Epidermal melanocyte (primary cell): Measurements from ENCODE around the gene COBLL1.

Source experiments
- DNase-seq: peaks from one replicate; pipeline ENCODE4 v3.0.0; 2011; ENCODE audit warnings: low spot score; ENCODE audit not compliant: insufficient read length

COBLL1 gene

DNA sequence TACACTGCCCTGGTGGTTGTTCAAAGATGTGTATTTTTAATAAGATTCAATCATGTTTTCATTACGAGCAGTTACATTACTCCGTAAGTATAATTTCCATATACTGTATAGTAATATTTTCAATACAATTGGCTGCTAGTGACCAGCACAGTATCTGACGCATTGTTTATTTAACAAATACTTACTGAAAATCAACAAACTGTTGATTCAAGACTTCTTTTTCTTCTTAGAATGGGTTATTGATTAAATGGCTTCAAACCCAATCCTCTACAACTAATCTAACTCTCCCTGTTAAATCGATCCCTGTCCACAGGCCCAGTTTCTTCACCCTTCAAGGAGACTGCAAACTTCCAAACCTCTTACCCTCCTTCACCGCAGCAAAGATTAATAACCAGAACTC, 18.5 kb downstream of the COBLL1 start:
- no peak for DNase-seq

DNA sequence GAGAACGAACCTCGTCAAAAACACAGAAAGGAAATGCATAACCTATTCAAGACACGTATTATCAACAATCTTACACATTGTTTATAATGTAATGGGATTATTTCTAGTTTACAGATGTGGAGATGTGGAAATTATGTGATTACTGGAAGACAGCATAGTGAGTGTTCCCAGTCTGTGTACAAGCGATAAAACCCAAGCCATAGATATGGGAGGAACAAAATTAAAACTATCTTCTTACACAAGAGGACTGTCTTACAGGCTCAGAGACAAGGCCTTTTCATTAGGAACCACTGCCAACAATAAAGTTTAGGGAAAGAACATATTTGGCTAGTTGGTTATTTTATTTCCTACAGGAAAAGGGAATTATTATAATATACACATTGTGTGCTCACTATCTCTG, 20.3 kb downstream of the COBLL1 start:
- no peak for DNase-seq

- DNase-seq: no peak
These were observed 23.2 kb downstream of the COBLL1 start for GRCh38 chr2:164818149-164819136.

DNA sequence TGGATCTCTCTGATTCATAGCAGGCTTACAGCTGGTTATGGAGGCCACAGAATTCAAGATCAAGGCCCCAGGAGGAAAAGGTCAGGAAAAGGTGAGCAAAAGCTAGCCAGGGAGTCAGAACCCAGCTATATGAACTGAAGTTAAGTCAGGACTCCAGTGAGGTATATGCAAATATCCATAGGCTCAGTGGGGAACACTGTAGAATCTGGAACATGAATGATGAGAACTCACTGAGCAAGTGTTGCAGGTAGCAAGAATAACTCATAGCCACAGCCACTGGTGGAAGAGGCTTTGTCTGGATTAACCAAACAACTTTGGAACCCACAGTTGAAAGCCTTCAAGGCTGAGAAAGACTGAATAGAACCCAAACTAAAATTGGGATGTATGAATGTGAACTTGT, 24.7 kb downstream of the COBLL1 start:
- DNase-seq: no peak

DNA sequence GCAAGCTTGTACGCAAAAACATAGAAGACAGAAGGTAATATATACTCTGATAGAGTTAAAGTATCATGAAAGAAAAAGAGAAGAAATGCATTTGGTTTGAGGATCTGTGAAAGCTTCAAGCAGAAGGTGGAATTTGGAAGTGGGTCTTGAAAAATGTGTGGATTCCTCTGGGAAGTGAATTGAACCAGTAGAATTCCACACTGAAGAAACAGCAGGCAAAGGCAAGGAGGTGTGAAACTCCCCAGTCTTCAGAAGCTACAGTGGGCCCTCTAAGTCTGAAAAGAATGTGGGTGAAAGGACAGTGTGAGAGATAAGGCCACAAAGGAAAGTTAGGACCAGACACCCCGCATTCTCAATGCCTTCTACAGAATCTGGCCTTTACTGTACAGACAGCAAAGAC, 25.6 kb downstream of the COBLL1 start:
- no peak for DNase-seq

DNA sequence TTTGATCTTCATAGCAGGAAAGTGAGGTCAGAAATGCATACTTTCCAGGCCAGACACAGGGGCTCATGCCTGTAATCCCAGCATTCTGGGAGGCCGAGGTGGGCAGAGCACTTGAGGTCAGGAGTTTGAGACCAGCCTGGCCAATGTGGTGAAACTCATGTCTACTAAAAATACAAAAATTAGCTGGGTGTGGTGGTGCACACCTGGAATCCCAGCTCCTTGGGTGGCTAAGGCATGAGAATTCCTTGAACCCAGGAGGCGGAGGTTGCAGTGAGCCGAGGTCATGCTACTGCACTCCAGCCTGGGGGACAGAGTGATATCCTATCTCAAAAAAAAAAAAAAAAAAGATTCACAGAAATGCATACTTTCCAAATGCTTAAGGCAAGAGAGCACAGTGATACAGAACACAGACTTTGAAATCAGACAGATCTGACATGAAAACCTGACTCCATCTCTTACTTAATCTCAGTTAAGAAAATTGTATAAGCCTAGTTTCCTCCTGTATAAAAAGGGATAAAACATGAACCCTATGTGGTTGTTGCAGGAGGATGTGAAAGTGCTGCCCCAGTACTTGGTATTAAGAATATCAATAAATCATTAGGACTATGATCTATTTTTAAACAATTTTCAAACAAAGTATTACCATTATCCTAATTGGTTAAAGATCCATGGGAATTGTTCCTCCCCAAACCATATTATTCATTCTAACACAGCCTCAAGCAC, 26.4 kb downstream of the COBLL1 start:
- no peak for DNase-seq

- DNase-seq: no peak
These were observed 28.1 kb downstream of the COBLL1 start for GRCh38 chr2:164813535-164813934.

DNA sequence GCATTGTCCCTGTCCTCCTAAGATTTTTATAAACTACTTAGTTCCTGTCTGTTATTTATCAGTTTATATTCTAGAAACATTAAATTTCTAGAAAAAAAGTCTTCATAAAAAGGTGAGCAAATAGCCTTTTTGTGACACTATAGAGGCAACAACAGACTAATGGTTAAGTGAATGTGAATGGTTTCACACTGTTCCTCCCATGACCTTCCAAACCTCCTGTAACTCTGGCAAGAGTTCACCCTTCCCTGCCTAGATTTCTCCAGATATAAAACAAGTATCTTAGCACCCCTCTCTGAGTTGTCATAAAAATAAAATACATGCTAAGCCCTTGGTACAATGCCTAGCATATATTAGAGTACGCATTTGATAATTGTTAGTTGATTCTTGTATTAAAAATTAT, 29.2 kb downstream of the COBLL1 start:
- DNase-seq: no peak

- no peak for DNase-seq
These were observed 29.8 kb downstream of the COBLL1 start for GRCh38 chr2:164811819-164812218.

DNA sequence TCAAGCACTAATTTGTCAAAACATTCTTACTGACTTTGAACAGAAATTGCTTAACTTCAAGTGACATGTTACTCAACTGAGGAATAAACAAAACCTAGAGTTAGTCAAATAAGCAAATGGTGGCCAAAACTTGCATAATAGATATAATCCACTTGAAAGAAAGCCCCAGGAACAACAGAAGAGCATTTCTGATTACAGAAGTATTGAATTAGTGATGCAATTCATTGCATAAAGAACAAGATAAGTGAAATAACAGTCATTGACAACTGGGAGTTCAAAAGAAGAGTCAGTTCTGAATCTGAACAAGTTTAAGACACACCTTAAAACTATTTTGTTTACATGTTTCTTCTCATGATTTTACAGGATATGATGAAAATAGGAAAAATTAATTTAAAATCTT, 30.8 kb downstream of the COBLL1 start:
- DNase-seq: no peak

- peak; percentile 18 for DNase-seq
These were observed 32.8 kb downstream of the COBLL1 start for GRCh38 chr2:164808776-164809175.

DNA sequence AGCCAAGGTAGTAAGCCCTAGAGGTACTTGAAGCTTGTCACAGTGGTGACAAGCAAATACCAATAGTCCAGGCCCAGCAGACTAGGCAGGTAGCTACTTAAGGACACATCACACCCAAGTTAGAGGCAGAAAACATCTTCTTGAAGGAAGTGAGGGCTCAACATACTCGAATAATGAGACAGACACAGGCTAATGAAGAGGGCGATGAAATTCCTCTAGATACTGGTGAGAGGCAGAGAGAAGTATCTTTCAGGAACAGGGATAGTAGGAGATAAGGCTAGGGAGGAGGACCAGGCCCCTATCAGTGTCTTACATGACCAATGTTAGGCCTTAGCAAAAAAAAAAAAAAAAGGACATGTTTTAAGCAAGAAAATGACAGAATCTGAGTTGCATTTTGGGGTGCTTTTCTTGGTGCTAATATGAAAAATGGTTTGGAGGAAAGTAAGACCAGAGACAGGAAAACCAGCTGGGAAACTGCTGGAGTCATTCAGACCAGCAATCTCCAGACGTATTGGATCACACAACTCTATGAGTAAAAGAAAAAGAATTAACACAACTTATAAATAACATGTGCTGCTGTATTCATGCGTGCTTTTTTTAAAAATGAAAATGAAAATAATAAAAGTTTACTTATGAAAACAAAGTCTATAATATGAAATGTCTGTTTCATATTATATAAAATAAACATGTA, 37.7 kb downstream of the COBLL1 start:
- no peak for DNase-seq

GRCh38 chr2:164802095-164802707, 39.4 kb downstream of the COBLL1 start:
- no peak for DNase-seq

DNA sequence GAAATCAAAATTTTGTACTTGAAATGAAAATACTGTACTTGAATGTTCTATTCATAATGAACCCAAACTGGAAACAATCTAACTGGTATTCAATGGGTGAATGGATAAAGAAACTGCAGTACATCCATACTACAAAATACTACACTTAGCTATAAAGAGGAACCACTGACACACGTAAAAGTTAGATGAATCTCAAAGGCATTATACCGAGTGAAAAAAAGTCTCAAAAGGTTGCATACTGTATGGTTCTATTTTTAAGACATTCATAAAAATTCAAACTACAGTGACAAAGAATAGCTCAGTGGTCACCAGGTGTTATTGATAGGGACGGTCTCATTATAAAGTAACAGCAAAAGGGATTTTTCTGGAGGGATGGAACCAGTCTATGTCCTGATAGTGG, 41.1 kb downstream of the COBLL1 start:
- DNase-seq: no peak

GRCh38 chr2:164797627-164798026, 44.0 kb downstream of the COBLL1 start:
- DNase-seq: no peak

DNA sequence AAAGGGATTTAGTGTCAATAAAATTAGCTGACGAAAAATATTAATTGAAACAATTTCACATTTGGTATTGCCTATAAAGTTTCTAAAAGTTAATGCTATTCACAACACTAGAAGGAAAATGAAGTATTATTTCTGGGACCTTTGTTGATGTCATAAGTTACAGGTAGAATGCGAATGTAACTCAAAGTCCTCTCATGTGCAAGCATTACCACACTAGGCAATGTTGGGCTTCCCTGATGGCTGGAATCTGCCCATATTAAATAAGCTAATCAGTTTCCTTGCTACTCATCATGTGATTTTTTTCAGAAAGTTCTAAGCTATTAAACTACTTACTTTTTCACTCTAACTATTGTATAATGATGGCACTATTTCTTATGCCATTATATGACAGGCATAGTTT, 44.6 kb downstream of the COBLL1 start:
- DNase-seq: no peak

DNA sequence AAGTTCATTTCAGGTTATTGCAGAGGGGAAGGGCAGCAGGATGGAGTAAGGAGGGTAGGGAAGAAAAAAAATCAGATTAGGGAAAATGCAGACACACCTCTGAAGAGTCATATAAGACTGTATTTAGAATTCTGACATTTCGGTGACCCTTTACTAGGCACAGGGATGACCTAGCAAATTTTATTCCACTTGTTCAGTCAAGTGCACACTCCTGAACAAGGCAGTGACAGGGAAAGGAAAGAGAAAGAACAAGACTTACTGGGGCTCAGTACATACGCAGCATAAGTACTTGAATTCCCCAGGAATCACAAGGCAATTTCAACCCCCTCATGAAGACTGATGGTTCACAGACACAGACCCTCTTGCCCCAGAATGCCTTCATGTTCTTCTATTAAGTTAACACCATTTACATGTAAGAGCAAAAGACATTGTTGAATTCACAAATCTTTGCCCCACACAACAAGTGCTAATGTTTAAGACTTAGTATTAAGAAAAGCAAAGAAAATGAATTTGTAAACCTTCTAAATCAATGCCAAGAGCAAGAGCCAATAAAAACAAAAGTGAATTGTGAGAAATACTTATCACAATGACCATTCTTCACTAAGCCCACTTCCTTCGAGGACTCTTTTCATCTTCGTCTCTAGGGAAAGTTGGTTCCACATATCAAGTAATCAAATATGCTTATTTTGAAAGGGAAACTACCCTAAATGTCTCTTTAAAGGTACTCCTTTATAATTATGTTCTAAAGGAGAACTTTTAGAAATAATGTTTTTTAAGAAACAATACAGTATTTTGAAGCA, 47.0 kb downstream of the COBLL1 start:
- DNase-seq: no peak

- no peak for DNase-seq
These were observed 47.6 kb downstream of the COBLL1 start for GRCh38 chr2:164794016-164794415.

DNA sequence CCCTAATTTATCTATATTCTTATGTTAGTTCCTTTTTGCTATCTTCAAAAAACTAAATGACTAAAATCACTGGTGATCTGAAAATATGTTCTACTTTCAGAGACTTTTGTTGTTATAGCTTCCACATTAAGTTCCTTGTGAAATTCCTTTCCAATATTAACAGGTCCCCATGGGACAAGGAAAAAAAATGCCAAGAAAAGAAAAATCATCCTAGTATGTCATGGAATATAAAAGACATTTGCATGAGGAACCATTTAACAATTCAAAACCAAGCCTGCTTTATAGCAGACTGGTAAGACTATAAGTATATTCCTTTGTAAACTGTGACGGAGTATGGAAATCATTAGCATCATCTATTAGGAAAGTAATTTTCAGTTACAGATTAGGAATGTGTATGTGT, 48.1 kb downstream of the COBLL1 start:
- DNase-seq: no peak

DNA sequence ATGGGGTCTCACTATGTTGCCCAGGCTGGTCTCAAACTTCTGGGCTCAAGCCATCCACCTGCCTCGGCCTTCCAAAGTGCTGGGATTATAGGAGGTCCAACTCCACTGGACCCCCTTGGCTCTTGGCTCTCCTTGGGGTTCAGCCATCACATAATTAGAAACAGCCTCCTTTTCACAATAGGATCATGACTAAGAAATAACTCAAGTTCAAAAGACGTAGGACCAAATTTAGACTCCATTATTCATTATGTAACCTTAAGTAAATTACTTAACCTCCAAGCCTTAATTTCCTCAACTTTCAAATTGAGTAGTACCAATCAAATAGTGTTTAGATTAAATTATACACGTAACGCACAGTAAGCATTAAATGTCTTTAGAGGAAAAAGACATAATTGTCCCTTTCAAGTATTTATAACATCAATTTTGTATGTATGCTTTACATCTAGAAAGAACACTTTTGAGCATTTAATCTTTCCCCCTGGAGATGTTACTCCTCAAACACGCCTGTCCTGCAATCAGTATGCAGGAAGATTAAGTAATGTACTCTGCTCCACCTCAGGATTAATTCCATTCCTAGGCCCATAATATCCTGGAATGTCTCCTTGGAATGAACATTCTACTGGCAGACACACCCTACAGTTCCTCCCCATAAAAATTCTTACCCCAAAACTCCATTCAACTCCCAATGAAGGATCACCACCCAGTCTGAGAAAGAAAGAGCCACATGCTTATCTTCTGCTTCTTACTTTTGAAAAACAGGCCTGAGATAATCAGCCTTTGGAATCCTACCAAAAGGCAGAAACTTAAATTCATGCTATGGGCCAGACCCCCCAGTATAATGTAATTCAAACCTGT, 49.1 kb downstream of the COBLL1 start:
- DNase-seq: no peak
